ENCODE results near the gene IFRD1. TPM values are rescaled to one million over a fixed set of nuclear protein-coding genes. Genes with fewer than 3 reads are reported as not detected.

IFRD1 gene
- polyA plus RNA-seq, 1 of the 3 experiments (the other 2 are of a cell fraction) = 31.0 TPM

DNA sequence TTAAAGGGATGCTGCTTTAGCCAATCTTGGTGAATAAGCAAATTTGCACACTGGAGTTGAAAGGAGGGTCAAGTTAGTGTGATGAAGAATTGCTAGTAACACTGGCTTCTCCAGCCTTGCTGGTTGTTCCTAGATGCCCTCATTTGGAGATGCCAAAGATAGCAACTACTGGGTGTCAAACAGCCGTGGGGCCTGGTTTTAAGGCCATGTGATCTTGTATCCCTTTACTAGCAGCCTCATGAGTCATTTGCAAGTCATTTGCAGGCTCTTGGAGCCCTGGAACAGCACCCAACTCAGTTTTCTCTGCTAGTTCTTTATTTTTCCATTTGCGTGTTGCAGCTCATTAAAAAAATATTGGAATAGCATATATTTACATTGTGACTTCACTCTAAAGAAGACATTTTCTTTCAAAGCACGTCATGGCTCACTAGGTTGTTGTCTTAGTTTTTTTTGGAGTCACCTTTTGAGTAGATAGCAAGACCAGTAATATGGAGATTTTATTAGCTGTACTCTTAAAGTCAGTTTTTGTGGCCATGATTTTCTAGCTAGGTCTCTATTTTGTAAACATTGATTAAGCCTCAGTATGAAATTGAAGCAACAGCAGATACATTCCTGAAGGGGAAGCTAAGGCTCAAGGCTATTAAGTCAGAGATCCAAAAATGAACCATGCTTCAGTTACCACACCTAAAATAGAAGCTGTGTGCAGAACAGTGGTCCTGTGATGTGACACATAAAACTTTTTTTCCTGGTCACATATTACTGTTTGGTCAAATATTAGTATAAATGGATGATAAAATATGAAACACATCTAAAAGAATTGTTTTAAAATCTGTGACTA lies 31.8 kb downstream of the IFRD1 start (continued):
- no peak for TF ChIP-seq CTCF (IDR thresholded peaks at IDR 0.05)
- TF ChIP-seq, protein P1, sequence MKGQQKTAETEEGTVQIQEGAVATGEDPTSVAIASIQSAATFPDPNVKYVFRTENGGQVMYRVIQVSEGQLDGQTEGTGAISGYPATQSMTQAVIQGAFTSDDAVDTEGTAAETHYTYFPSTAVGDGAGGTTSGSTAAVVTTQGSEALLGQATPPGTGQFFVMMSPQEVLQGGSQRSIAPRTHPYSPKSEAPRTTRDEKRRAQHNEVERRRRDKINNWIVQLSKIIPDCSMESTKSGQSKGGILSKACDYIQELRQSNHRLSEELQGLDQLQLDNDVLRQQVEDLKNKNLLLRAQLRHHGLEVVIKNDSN (IDR thresholded peaks at IDR 0.05; ENCODE audit: borderline replicate concordance, low read depth) = peak; percentile 86
- TF ChIP-seq FOSL2 (IDR thresholded peaks at IDR 0.05; ENCODE audit: borderline replicate concordance, low read depth) = peak; percentile 95
- no peak for TF ChIP-seq RFX5 (IDR thresholded peaks at IDR 0.05; ENCODE audit: low read length)
- TF ChIP-seq, protein P2, sequence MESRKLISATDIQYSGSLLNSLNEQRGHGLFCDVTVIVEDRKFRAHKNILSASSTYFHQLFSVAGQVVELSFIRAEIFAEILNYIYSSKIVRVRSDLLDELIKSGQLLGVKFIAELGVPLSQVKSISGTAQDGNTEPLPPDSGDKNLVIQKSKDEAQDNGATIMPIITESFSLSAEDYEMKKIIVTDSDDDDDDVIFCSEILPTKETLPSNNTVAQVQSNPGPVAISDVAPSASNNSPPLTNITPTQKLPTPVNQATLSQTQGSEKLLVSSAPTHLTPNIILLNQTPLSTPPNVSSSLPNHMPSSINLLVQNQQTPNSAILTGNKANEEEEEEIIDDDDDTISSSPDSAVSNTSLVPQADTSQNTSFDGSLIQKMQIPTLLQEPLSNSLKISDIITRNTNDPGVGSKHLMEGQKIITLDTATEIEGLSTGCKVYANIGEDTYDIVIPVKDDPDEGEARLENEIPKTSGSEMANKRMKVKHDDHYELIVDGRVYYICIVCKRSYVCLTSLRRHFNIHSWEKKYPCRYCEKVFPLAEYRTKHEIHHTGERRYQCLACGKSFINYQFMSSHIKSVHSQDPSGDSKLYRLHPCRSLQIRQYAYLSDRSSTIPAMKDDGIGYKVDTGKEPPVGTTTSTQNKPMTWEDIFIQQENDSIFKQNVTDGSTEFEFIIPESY (IDR thresholded peaks at IDR 0.05; ENCODE audit: borderline replicate concordance, low read depth) = no peak
- TF ChIP-seq EZH2phosphoT487 (IDR thresholded peaks at IDR 0.05; ENCODE audit: borderline replicate concordance, low read depth) = no peak
- TF ChIP-seq MEF2A (IDR thresholded peaks at IDR 0.05; ENCODE audit: borderline replicate concordance, low read depth) = peak; percentile 89
- no peak for TF ChIP-seq RAD21 (IDR thresholded peaks at IDR 0.05; ENCODE audit: low read length)
- TF ChIP-seq SIN3A (IDR thresholded peaks at IDR 0.05; ENCODE audit: borderline replicate concordance, low read depth, low read length) = peak; percentile 82; the same call in 1 of the 2 replicates
- TF ChIP-seq POLR2AphosphoS5 (IDR thresholded peaks at IDR 0.05; ENCODE audit: low read depth, low read length) = no peak; the same call in 1 of the 2 replicates
- TF ChIP-seq NFIC (IDR thresholded peaks at IDR 0.05; ENCODE audit: borderline replicate concordance) = peak; percentile 49; the same call in 1 of the 2 replicates
- no peak for TF ChIP-seq CHD2 (IDR thresholded peaks at IDR 0.05; ENCODE audit: low read length, partially characterized antibody)
- peak; percentile 71 for TF ChIP-seq TCF12 (IDR thresholded peaks at IDR 0.05)
- TF ChIP-seq RXRA (IDR thresholded peaks at IDR 0.05; ENCODE audit: borderline replicate concordance, low read depth) = no peak; the same call in 1 of the 2 replicates
- 0 out of 2 replicates have a peak, but pooled peaks have one; percentile 2 for TF ChIP-seq ELF1 (IDR thresholded peaks at IDR 0.05)
- TF ChIP-seq JUND (IDR thresholded peaks at IDR 0.05) = peak; percentile 87
- TF ChIP-seq, protein P3, sequence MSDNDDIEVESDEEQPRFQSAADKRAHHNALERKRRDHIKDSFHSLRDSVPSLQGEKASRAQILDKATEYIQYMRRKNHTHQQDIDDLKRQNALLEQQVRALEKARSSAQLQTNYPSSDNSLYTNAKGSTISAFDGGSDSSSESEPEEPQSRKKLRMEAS (IDR thresholded peaks at IDR 0.05; ENCODE audit: low read depth) = peak; percentile 99
- TF ChIP-seq PBX3 (IDR thresholded peaks at IDR 0.05) = peak; percentile 35; the same call in 1 of the 2 replicates
- no peak for TF ChIP-seq REST (IDR thresholded peaks at IDR 0.05; ENCODE audit: low read depth, low read length)
